ENCODE data around the gene TMX4. TPM values are rescaled to one million over a fixed set of nuclear protein-coding genes. Genes with fewer than 3 reads are reported as not detected.

Gene TMX4
- total RNA-seq, 4 donors from 2014 or later, result 44.7 to 71.7 (median 56.3) TPM

DNA sequence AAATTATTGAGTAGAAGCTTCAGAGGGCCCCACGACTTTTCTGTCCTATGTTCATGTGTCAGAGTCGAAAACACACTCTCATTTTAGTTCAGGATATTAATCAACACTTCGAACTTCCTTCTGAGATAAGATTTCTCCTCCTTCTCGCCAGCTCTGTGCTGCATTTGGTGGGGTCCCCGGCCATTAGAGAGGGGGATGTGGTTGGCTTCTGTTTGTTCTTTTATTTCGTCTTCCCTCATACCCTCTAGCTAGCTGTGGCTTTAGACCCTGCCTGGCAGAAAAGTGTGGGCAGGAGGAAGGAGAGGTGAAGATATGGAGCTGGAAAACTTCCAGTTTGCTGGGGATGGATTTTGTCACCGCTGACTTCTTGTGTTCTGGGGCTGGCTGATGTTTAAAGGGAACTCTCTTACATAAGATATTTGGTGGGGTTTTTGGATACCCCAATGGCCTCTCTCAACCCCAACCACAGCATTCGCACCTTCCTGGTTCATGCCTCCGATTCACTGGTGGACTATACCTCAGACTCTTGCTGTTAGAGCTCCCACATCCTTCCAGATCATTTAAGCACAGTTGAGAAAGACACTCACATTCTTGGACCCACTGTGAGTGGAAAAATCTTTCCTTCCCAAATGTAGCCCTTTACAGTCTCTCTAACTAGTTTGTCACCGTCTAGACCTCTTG, 30.7 kb upstream of the TMX4 start:
- Histone ChIP-seq H3K9me3 (no peaks in the 10 kb centered on the region), H3K4me1 (no peaks in the 10 kb centered on the region), H3K27me3 (no peaks in the 10 kb centered on the region), H3K27ac (no peak overlapping the region), H3K36me3 (no peaks in the 10 kb centered on the region), H3K4me3 (no peak overlapping the region)
- WGBS, 2 donors, result 79 to 88% methylated on average over 10 of the region's 10 CpGs
- DNase-seq (ENCODE audit: low spot score in 2 of 2), result no peak
- no peak for TF ChIP-seq EP300 (IDR thresholded peaks at IDR 0.05)
- no peak for TF ChIP-seq CTCF (IDR thresholded peaks at IDR 0.05)
- no peak for TF ChIP-seq POLR2A (IDR thresholded peaks at IDR 0.05)

GRCh38 chr20:8049310-8049709, 29.7 kb upstream of the TMX4 start:
- no peak overlapping the region for H3K4me3 ChIP-seq
- no peaks in the 10 kb centered on the region for H3K27me3 ChIP-seq
- H3K9me3 ChIP-seq, result no peaks in the 10 kb centered on the region
- no peak for DNase-seq (ENCODE audit: low spot score in 2 of 2)
- TF ChIP-seq POLR2A (IDR thresholded peaks at IDR 0.05), result no peak
- TF ChIP-seq CTCF (IDR thresholded peaks at IDR 0.05), result no peak
- no peak for TF ChIP-seq EP300 (IDR thresholded peaks at IDR 0.05)
- no peaks in the 10 kb centered on the region for H3K4me1 ChIP-seq
- 73 to 74% methylated on average over 3 of the region's 3 CpGs for WGBS, 2 donors
- no peak overlapping the region for H3K27ac ChIP-seq
- H3K36me3 ChIP-seq, result no peaks in the 10 kb centered on the region

- WGBS, 2 donors, result 86 to 97% methylated on average over 1 of the region's 1 CpG
- no peak for DNase-seq (ENCODE audit: low spot score in 2 of 2)
- TF ChIP-seq POLR2A (IDR thresholded peaks at IDR 0.05), result no peak
- TF ChIP-seq EP300 (IDR thresholded peaks at IDR 0.05), result no peak
- no peak for TF ChIP-seq CTCF (IDR thresholded peaks at IDR 0.05)
- H3K27me3 ChIP-seq, result no peaks in the 10 kb centered on the region
- H3K9me3 ChIP-seq, result no peaks in the 10 kb centered on the region
- H3K4me1 ChIP-seq, result peaks cover 0 to 6% (median 0%) of the 10 kb centered on the region in 4 donors
- H3K27ac ChIP-seq, result no peak overlapping the region
- H3K36me3 ChIP-seq, result no peaks in the 10 kb centered on the region
- no peak overlapping the region for H3K4me3 ChIP-seq
Observed at GRCh38 chr20:8045946-8046345, 26.4 kb upstream of the TMX4 start.

DNA sequence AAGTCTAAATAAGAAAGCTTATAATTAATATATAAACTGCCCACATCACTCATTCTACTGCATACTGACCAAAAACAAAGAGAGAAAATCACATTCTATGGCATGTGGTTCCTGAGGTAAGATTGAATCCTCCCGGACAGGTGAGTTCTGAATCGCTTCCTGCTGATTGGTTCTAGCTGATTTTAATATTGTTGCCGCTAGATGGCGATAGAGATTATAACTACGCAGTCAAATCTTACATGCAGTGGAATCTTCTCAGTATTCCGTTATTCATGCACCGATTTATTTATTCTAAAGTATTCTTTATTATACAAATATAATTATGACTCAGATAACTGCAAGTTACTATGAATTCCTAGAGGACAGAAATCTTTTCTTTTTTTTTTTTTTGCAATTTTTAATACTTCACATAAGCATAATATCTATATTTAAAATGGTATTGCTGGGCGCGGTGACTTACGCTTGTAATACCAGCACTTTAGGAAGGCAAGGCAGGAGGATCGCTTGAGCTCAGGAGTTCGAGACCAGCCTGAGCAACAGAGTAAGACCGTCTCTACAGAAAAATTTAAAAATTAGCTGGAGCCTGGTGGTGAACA, 24.2 kb upstream of the TMX4 start:
- DNase-seq (ENCODE audit: low spot score in 2 of 2), result peak in 1 of 2 donors; percentile 68
- peaks cover 0 to 6% (median 0%) of the 10 kb centered on the region in 4 donors for H3K4me1 ChIP-seq
- no peaks in the 10 kb centered on the region for H3K36me3 ChIP-seq
- no peak overlapping the region for H3K27ac ChIP-seq
- no peak for TF ChIP-seq POLR2A (IDR thresholded peaks at IDR 0.05)
- TF ChIP-seq EP300 (IDR thresholded peaks at IDR 0.05), result no peak
- TF ChIP-seq CTCF (IDR thresholded peaks at IDR 0.05), result peak; percentile 47 to 75 (median 64)
- H3K9me3 ChIP-seq, result no peaks in the 10 kb centered on the region
- no peak overlapping the region for H3K4me3 ChIP-seq
- WGBS, 2 donors, result 34 to 35% methylated on average over 13 of the region's 13 CpGs
- no peaks in the 10 kb centered on the region for H3K27me3 ChIP-seq

DNA sequence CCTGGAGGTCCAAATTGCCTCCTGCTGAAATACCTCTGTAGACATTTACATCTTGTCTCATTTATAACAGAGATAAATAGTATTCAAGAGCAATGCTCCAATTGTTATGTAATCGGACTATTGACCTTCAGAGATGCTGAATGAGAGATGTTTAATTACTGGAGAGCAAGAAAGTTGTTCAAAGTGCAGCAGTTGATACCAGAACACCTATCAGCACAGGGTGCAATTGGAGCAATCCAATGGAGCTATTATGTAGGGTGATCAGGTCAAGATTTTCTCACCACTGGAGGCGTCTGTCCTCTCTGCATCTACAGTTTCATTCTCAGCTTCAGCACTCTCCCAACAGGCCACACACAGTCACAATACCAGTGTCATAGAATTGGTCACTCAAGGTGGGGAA, 19.5 kb upstream of the TMX4 start:
- Histone ChIP-seq H3K27me3 (no peaks in the 10 kb centered on the region), H3K27ac (no peak overlapping the region), H3K36me3 (no peaks in the 10 kb centered on the region), H3K4me1 (peaks cover 0 to 6% (median 0%) of the 10 kb centered on the region in 4 donors), H3K9me3 (no peaks in the 10 kb centered on the region), H3K4me3 (no peak overlapping the region)
- TF ChIP-seq POLR2A (IDR thresholded peaks at IDR 0.05), result no peak
- no peak for TF ChIP-seq EP300 (IDR thresholded peaks at IDR 0.05)
- TF ChIP-seq CTCF (IDR thresholded peaks at IDR 0.05), result no peak
- WGBS, 2 donors, result 66 to 74% methylated on average over 2 of the region's 2 CpGs
- DNase-seq (ENCODE audit: low spot score in 2 of 2), result no peak

Measured in tibial nerve (tissue), 4 donors.